GM23338 (cell line): ENCODE results near the gene F2. TPM values are rescaled to one million over a fixed set of nuclear protein-coding genes. Genes with fewer than 3 reads are reported as not detected.

Source experiments
- ATAC-seq: fragments of 200-7000 bp; cut with Tn5 transposase; 3 replicates; pipeline ENCODE4 v1.9.1; 2020
- DNase-seq: peaks from one replicate; pipeline ENCODE4 v3.0.0-alpha.2; 2015; ENCODE audit warnings: low spot score
- H2AFZ ChIP-seq: fragments of 200-600 bp; sonication (generic); 2 replicates; pipeline ENCODE4 v1.8.0; 2016; ENCODE audit warnings: antibody characterized with exemption, mild to moderate bottlenecking, moderate library complexity
- H3F3A ChIP-seq: fragments of 200-600 bp; sonication (generic); replicated peaks from 2 replicates; pipeline ENCODE4 v1.8.0; 2017; ENCODE audit warnings: antibody characterized with exemption, mixed run types, low read depth
- H3K27ac ChIP-seq: fragments of 200-600 bp; sonication (generic); 2 replicates; pipeline ENCODE4 v1.6.1; 2016; ENCODE audit warnings: low read depth
- H3K27me3 ChIP-seq: fragments of 200-600 bp; sonication (generic); 2 replicates; pipeline ENCODE4 v1.8.0; 2016; ENCODE audit warnings: mild to moderate bottlenecking, mixed run types, moderate library complexity; ENCODE audit not compliant: insufficient read depth
- H3K36me3 ChIP-seq: fragments of 200-600 bp; sonication (generic); 2 replicates; pipeline ENCODE4 v1.8.0; 2016; ENCODE audit warnings: mild to moderate bottlenecking; ENCODE audit not compliant: insufficient read depth
- H3K4me1 ChIP-seq: fragments of 200-600 bp; sonication (generic); 2 replicates; pipeline ENCODE4 v1.8.0; 2016; ENCODE audit warnings: mild to moderate bottlenecking, moderate library complexity; ENCODE audit not compliant: insufficient read depth
- H3K4me2 ChIP-seq: fragments of 200-600 bp; sonication (generic); 2 replicates; pipeline ENCODE4 v1.7.1; 2017; ENCODE audit warnings: mixed run types
- H3K4me3 ChIP-seq: fragments of 200-600 bp; sonication (generic); 2 replicates; pipeline ENCODE4 v1.6.1; 2016; ENCODE audit warnings: mixed run types
- H3K79me2 ChIP-seq: fragments of 200-600 bp; sonication (generic); replicated peaks from 2 replicates; pipeline ENCODE4 v1.8.0; 2017; ENCODE audit warnings: mild to moderate bottlenecking; ENCODE audit not compliant: insufficient read depth
- H3K9me2 ChIP-seq: fragments of 200-600 bp; sonication (generic); 2 replicates; pipeline ENCODE4 v1.8.0; 2017; ENCODE audit not compliant: insufficient read depth
- H4K20me1 ChIP-seq: fragments of 200-600 bp; sonication (generic); replicated peaks from 2 replicates; pipeline ENCODE4 v1.8.0; 2017; ENCODE audit warnings: mild to moderate bottlenecking; ENCODE audit not compliant: insufficient read depth
- H3K27ac Mint-ChIP-seq: 2 replicates; pipeline ENCODE4 v1.8.0; 2020; ENCODE audit warnings: inconsistent platforms, mild to moderate bottlenecking, moderate library complexity, mixed read lengths
- H3K27me3 Mint-ChIP-seq: 3 replicates; pipeline ENCODE4 v1.8.0; 2022; ENCODE audit warnings: low read depth, mild to moderate bottlenecking, moderate library complexity, mixed read lengths, inconsistent platforms; ENCODE audit not compliant: insufficient read depth, poor library complexity
- H3K36me3 Mint-ChIP-seq: 3 replicates; pipeline ENCODE4 v1.8.0; 2021; ENCODE audit warnings: low read depth, mild to moderate bottlenecking, inconsistent platforms, moderate library complexity, mixed read lengths
- H3K4me1 Mint-ChIP-seq: 3 replicates; pipeline ENCODE4 v1.8.0; 2020; ENCODE audit warnings: mild to moderate bottlenecking, inconsistent platforms, mixed read lengths
- H3K4me3 Mint-ChIP-seq: 3 replicates; pipeline ENCODE4 v1.8.0; 2021; ENCODE audit warnings: moderate library complexity, mild to moderate bottlenecking, inconsistent platforms, mixed read lengths
- H3K9me3 Mint-ChIP-seq: 3 replicates; pipeline ENCODE4 v1.8.0; 2020; ENCODE audit warnings: moderate library complexity, mild to moderate bottlenecking, inconsistent platforms, mixed read lengths
- CREB1 ChIP-seq: fragments of 250-450 bp; sonication (Bioruptor Pico); IDR thresholded peaks from 2 replicates; pipeline ENCODE4 v1.5.0; 2020; ENCODE audit warnings: low read depth, mild to moderate bottlenecking, moderate library complexity
- EZH2 ChIP-seq: fragments of 200-600 bp; sonication (generic); IDR thresholded peaks from one replicate; pipeline ENCODE4 v1.8.0; 2017; ENCODE audit warnings: antibody characterized with exemption, mild to moderate bottlenecking, low read depth; ENCODE audit not compliant: unreplicated experiment
- EZH2phosphoT487 ChIP-seq: fragments of 200-600 bp; sonication (generic); IDR thresholded peaks from one replicate; pipeline ENCODE4 v1.8.1; 2018; ENCODE audit warnings: antibody characterized with exemption; ENCODE audit not compliant: unreplicated experiment
- JUNB ChIP-seq: IDR thresholded peaks from one replicate; pipeline ENCODE4 v1.6.1; 2016; ENCODE audit warnings: antibody characterized with exemption; ENCODE audit not compliant: unreplicated experiment
- POLR2AphosphoS5 ChIP-seq: IDR thresholded peaks from 2 replicates; pipeline ENCODE4 v1.6.1; 2016; ENCODE audit warnings: antibody characterized with exemption, low read depth
- STAT1 ChIP-seq: IDR thresholded peaks from one replicate; pipeline ENCODE4 v1.6.1; 2016; ENCODE audit warnings: antibody characterized with exemption; ENCODE audit not compliant: unreplicated experiment
- ZNF114 ChIP-seq: fragments of 250-450 bp; sonication (Bioruptor Pico); IDR thresholded peaks from 2 replicates; pipeline ENCODE4 v1.5.0; 2020; ENCODE audit warnings: mild to moderate bottlenecking, moderate library complexity
- ZNF331 ChIP-seq: fragments of 250-450 bp; sonication (Bioruptor Pico); IDR thresholded peaks from 2 replicates; pipeline ENCODE4 v1.5.0; 2020; ENCODE audit warnings: low read depth, mild to moderate bottlenecking, moderate library complexity
- polyA plus RNA-seq: library from polyadenylated mRNA; unstranded; fragments of >200 nt; fragmentation: Nextera tagmentation; extraction: Ambion mirVana; gene quantifications from 2 replicates; pipeline ENCODE4 v1.2.1, GENCODE V29; 2016
- total RNA-seq: library from RNA; depleted of rRNA; stranded (reverse); fragments of >200 nt; shearing (Covaris generic); gene quantifications from 2 replicates; pipeline ENCODE4 v1.2.3, GENCODE V29; 2014
- TF ChIP-seq, protein P1 (sequence below): IDR thresholded peaks from one replicate; pipeline ENCODE4 v1.6.1; 2018; ENCODE audit warnings: antibody characterized with exemption; ENCODE audit not compliant: unreplicated experiment
- TF ChIP-seq, protein P2 (sequence below), 2 experiments: fragments of 200-600 bp in 1 of 2; sonication (generic) in 1 of 2; conservative IDR thresholded peaks; 2 replicates each; pipeline versions ENCODE4 v1.5.1 to v1.6.1; 2016 to 2017; ENCODE audit warnings: antibody characterized with exemption in 2 of 2, low read depth in 2 of 2, mild to moderate bottlenecking in 2 of 2, moderate library complexity in 1 of 2
- TF ChIP-seq, protein P3 (sequence below): fragments of 250-450 bp; sonication (Bioruptor Pico); IDR thresholded peaks from 2 replicates; pipeline ENCODE4 v1.5.0; 2020; ENCODE audit warnings: mild to moderate bottlenecking, moderate library complexity

F2 gene
- total and polyA plus RNA-seq, 2 experiments from 2014 or later: 0.21 TPM; not detected in 1

DNA sequence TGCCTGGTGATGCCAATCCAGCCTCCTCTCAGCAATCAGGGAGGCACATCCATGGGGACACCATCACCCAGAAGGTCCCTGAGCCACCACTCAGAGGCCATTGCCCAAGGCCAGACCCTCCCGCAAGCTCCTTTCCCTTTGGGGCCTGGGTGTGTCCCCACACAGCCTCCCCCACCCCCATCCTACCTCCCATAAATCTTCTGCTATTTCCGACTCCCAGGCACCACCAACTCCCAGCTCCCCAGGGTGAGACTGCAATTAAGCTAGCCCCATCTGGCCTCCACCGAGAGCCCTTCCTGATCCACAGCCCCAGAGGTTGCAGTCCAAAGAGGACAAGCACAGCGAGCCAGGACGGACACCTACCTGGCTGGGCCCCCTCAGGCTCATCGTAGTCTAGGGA lies 24.9 kb upstream of the F2 start:
- no peak for TF ChIP-seq POLR2AphosphoS5
- TF ChIP-seq, protein P1, sequence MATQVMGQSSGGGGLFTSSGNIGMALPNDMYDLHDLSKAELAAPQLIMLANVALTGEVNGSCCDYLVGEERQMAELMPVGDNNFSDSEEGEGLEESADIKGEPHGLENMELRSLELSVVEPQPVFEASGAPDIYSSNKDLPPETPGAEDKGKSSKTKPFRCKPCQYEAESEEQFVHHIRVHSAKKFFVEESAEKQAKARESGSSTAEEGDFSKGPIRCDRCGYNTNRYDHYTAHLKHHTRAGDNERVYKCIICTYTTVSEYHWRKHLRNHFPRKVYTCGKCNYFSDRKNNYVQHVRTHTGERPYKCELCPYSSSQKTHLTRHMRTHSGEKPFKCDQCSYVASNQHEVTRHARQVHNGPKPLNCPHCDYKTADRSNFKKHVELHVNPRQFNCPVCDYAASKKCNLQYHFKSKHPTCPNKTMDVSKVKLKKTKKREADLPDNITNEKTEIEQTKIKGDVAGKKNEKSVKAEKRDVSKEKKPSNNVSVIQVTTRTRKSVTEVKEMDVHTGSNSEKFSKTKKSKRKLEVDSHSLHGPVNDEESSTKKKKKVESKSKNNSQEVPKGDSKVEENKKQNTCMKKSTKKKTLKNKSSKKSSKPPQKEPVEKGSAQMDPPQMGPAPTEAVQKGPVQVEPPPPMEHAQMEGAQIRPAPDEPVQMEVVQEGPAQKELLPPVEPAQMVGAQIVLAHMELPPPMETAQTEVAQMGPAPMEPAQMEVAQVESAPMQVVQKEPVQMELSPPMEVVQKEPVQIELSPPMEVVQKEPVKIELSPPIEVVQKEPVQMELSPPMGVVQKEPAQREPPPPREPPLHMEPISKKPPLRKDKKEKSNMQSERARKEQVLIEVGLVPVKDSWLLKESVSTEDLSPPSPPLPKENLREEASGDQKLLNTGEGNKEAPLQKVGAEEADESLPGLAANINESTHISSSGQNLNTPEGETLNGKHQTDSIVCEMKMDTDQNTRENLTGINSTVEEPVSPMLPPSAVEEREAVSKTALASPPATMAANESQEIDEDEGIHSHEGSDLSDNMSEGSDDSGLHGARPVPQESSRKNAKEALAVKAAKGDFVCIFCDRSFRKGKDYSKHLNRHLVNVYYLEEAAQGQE: no peak
- TF ChIP-seq, protein P2, sequence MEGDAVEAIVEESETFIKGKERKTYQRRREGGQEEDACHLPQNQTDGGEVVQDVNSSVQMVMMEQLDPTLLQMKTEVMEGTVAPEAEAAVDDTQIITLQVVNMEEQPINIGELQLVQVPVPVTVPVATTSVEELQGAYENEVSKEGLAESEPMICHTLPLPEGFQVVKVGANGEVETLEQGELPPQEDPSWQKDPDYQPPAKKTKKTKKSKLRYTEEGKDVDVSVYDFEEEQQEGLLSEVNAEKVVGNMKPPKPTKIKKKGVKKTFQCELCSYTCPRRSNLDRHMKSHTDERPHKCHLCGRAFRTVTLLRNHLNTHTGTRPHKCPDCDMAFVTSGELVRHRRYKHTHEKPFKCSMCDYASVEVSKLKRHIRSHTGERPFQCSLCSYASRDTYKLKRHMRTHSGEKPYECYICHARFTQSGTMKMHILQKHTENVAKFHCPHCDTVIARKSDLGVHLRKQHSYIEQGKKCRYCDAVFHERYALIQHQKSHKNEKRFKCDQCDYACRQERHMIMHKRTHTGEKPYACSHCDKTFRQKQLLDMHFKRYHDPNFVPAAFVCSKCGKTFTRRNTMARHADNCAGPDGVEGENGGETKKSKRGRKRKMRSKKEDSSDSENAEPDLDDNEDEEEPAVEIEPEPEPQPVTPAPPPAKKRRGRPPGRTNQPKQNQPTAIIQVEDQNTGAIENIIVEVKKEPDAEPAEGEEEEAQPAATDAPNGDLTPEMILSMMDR (conservative IDR thresholded peaks at IDR 0.05; ENCODE audit: low read depth in 2 of 2): no peak
- TF ChIP-seq ZNF114 (CRISPR knock-in tag): no peak
- no peak for TF ChIP-seq EZH2phosphoT487
- no peak for TF ChIP-seq CREB1 (CRISPR knock-in tag)
- TF ChIP-seq EZH2: no peak
- no peak for TF ChIP-seq STAT1
- no peak for TF ChIP-seq ZNF331 (CRISPR knock-in tag)
- peaks cover 1% of the 10 kb centered on the region for H3K27me3 Mint-ChIP-seq
- Histone ChIP-seq H3K36me3 (no peaks in the 10 kb centered on the region), H2AFZ (no peak overlapping the region), H3K79me2 (peaks cover 5% of the 10 kb centered on the region; the same call in 1 of the 2 replicates), H3F3A (no peaks in the 10 kb centered on the region), H3K4me1 (no peaks in the 10 kb centered on the region), H4K20me1 (no peaks in the 10 kb centered on the region), H3K27me3 (no peaks in the 10 kb centered on the region), H3K27ac (no peak overlapping the region), H3K9me2 (no peaks in the 10 kb centered on the region), H3K4me3 (no peak overlapping the region), H3K4me2 (no peak overlapping the region)
- H3K4me1 Mint-ChIP-seq: peaks cover 12% of the 10 kb centered on the region; the same call in 2 of the 3 replicates
- H3K36me3 Mint-ChIP-seq: peaks cover 4% of the 10 kb centered on the region; the same call in 1 of the 3 replicates
- no peak for ATAC-seq
- no peaks in the 10 kb centered on the region for H3K9me3 Mint-ChIP-seq
- no peak overlapping the region for H3K27ac Mint-ChIP-seq
- H3K4me3 Mint-ChIP-seq: no peak overlapping the region
- DNase-seq: no peak

DNA sequence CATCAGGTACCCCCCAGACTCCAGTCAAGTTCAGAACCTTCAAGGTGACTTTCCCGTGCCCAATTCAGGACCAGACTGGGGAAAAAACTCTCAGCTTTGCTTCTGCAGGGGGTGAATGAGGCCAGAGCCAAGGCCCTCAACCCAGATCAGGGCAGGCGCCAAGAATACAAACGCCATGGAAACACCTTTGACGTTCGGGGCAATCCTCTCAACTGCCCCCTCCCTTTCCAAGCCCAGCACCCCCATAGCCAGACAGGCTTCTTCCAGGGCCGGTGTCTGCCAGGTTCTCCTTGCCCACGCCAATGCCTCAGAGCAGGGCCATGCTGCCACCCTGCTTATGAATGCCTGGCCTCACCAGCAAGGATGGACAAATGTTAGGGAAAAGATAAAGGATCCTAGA lies 24.4 kb upstream of the F2 start:
- H3K4me1 Mint-ChIP-seq: peaks cover 14% of the 10 kb centered on the region; the same call in 2 of the 3 replicates
- no peaks in the 10 kb centered on the region for H4K20me1 ChIP-seq
- DNase-seq (no peak), ATAC-seq (no peak)
- no peaks in the 10 kb centered on the region for H3K9me2 ChIP-seq
- peaks cover 4% of the 10 kb centered on the region; the same call in 1 of the 3 replicates for H3K36me3 Mint-ChIP-seq
- H3K27me3 Mint-ChIP-seq: peaks cover 1% of the 10 kb centered on the region
- no peak overlapping the region for H3K4me3 Mint-ChIP-seq
- no peak overlapping the region for H3K4me2 ChIP-seq
- H3K27me3 ChIP-seq: no peaks in the 10 kb centered on the region
- no peaks in the 10 kb centered on the region for H3F3A ChIP-seq
- H3K79me2 ChIP-seq: peaks cover 10% of the 10 kb centered on the region
- no peak for TF ChIP-seq ZNF331 (CRISPR knock-in tag)
- TF ChIP-seq JUNB: no peak
- TF ChIP-seq, protein P3, sequence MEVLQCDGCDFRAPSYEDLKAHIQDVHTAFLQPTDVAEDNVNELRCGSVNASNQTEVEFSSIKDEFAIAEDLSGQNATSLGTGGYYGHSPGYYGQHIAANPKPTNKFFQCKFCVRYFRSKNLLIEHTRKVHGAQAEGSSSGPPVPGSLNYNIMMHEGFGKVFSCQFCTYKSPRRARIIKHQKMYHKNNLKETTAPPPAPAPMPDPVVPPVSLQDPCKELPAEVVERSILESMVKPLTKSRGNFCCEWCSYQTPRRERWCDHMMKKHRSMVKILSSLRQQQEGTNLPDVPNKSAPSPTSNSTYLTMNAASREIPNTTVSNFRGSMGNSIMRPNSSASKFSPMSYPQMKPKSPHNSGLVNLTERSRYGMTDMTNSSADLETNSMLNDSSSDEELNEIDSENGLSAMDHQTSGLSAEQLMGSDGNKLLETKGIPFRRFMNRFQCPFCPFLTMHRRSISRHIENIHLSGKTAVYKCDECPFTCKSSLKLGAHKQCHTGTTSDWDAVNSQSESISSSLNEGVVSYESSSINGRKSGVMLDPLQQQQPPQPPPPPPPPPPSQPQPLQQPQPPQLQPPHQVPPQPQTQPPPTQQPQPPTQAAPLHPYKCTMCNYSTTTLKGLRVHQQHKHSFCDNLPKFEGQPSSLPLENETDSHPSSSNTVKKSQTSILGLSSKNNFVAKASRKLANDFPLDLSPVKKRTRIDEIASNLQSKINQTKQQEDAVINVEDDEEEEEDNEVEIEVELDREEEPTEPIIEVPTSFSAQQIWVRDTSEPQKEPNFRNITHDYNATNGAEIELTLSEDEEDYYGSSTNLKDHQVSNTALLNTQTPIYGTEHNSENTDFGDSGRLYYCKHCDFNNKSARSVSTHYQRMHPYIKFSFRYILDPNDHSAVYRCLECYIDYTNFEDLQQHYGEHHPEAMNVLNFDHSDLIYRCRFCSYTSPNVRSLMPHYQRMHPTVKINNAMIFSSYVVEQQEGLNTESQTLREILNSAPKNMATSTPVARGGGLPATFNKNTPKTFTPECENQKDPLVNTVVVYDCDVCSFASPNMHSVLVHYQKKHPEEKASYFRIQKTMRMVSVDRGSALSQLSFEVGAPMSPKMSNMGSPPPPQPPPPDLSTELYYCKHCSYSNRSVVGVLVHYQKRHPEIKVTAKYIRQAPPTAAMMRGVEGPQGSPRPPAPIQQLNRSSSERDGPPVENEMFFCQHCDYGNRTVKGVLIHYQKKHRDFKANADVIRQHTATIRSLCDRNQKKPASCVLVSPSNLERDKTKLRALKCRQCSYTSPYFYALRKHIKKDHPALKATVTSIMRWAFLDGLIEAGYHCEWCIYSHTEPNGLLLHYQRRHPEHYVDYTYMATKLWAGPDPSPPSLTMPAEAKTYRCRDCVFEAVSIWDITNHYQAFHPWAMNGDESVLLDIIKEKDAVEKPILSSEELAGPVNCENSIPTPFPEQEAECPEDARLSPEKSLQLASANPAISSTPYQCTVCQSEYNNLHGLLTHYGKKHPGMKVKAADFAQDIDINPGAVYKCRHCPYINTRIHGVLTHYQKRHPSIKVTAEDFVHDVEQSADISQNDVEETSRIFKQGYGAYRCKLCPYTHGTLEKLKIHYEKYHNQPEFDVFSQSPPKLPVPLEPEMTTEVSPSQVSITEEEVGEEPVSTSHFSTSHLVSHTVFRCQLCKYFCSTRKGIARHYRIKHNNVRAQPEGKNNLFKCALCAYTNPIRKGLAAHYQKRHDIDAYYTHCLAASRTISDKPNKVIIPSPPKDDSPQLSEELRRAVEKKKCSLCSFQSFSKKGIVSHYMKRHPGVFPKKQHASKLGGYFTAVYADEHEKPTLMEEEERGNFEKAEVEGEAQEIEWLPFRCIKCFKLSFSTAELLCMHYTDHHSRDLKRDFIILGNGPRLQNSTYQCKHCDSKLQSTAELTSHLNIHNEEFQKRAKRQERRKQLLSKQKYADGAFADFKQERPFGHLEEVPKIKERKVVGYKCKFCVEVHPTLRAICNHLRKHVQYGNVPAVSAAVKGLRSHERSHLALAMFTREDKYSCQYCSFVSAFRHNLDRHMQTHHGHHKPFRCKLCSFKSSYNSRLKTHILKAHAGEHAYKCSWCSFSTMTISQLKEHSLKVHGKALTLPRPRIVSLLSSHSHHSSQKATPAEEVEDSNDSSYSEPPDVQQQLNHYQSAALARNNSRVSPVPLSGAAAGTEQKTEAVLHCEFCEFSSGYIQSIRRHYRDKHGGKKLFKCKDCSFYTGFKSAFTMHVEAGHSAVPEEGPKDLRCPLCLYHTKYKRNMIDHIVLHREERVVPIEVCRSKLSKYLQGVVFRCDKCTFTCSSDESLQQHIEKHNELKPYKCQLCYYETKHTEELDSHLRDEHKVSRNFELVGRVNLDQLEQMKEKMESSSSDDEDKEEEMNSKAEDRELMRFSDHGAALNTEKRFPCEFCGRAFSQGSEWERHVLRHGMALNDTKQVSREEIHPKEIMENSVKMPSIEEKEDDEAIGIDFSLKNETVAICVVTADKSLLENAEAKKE: no peak
- TF ChIP-seq STAT1: no peak
- H3K4me1 ChIP-seq: 0 out of 2 replicates have a peak, but pooled peaks cover 1% of the 10 kb centered on the region
- no peaks in the 10 kb centered on the region for H3K36me3 ChIP-seq
- H3K27ac ChIP-seq: no peak overlapping the region
- H3K4me3 ChIP-seq: no peak overlapping the region
- no peaks in the 10 kb centered on the region for H3K9me3 Mint-ChIP-seq
- H3K27ac Mint-ChIP-seq: no peak overlapping the region
- H2AFZ ChIP-seq: no peak overlapping the region
